Fibroblast of the aortic adventitia (primary cell): ENCODE data around the gene MAPT. TPM values are rescaled to one million over a fixed set of nuclear protein-coding genes. Genes with fewer than 3 reads are reported as not detected.

Experiments
- DNase-seq: peaks from one replicate; pipeline ENCODE4 v3.0.0-alpha.2; 2010; ENCODE audit warnings: low read depth
- H3K4me3 ChIP-seq: 2 replicates; pipeline ENCODE4 v1.5.1; 2011; ENCODE audit warnings: low read depth, mild to moderate bottlenecking, control low read depth, low read length, moderate library complexity
- total RNA-seq: library from RNA; depleted of rRNA; stranded (reverse); fragments of >200 nt; gene quantifications from 2 replicates; pipeline ENCODE4 v1.2.3, GENCODE V29; 2012; ENCODE audit warnings: low replicate concordance
- TF ChIP-seq, protein P1 (sequence below): IDR thresholded peaks from 2 replicates; pipeline ENCODE4 v1.5.1; 2011; ENCODE audit warnings: mild to moderate bottlenecking, low read length, control low read depth, inconsistent platforms; ENCODE audit not compliant: insufficient read depth

Gene MAPT
- total RNA-seq, 1 donor, result 0.54 TPM

DNA sequence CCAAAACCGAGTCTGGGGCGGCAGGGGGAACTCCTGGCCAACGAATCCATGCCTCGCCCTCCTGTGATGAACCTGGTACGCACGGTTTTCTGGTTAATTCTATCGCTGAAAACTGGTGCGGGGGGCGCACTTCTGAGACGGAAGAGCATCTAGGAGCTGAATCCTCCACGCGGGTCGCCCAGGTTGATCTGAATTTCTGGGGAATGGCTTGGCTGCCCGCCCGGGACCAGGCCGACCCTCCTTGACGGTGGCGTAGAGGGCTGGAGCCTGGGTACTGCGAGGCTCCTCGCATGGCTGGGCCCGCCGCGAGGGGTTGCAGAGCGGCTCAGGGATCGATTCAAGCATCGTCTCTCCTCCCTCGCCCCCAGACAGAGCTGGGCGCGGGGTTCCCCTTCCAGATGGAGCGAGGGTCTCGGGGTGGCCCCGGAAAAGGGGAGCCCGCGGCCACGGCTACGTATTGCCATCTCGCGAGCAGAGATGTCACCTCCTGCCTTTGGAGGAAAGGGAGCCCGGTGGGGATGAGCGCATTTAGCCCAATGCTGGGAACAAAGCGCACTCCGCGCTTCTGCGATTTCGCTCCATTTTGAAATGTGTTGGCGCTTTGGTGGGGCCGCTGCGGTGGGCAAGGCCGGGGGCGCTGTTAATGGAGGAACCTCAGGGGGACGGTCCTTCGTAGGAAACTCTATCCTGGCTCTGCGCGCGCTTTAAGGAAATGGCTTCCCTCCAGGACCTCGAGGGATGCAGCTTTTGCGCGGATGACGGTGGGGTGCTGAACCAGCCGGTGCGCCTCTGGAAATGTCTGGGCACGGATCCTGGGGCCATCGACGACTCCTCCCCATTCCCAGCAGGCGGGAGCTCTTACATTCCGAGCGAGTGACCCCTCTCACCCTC, 2.7 kb downstream of the MAPT start:
- TF ChIP-seq, protein P1, sequence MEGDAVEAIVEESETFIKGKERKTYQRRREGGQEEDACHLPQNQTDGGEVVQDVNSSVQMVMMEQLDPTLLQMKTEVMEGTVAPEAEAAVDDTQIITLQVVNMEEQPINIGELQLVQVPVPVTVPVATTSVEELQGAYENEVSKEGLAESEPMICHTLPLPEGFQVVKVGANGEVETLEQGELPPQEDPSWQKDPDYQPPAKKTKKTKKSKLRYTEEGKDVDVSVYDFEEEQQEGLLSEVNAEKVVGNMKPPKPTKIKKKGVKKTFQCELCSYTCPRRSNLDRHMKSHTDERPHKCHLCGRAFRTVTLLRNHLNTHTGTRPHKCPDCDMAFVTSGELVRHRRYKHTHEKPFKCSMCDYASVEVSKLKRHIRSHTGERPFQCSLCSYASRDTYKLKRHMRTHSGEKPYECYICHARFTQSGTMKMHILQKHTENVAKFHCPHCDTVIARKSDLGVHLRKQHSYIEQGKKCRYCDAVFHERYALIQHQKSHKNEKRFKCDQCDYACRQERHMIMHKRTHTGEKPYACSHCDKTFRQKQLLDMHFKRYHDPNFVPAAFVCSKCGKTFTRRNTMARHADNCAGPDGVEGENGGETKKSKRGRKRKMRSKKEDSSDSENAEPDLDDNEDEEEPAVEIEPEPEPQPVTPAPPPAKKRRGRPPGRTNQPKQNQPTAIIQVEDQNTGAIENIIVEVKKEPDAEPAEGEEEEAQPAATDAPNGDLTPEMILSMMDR, result no peak
- H3K4me3 ChIP-seq, result no peak overlapping the region
- no peak for DNase-seq

DNA sequence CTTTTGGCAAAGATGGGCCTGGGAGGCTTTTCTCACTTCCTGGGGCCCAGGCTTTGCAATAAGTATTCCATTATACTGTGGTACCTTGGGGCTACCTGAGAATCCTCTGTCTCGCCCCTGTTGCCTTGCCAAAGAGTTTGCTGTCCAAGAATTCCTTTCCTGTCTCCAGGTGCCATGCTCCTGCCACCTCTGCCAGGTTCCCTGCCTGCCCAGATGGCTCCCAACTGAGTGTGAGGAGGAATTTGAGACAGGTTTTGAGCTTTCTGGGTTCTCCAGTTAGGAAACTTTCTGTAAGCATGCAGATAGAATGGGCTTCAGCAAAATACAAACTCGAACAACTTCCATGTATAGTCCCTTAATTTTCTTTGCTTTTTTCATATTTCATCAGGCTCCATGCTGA, 5.8 kb downstream of the MAPT start:
- TF ChIP-seq, protein P1, result no peak
- no peak for DNase-seq
- no peak overlapping the region for H3K4me3 ChIP-seq

DNA sequence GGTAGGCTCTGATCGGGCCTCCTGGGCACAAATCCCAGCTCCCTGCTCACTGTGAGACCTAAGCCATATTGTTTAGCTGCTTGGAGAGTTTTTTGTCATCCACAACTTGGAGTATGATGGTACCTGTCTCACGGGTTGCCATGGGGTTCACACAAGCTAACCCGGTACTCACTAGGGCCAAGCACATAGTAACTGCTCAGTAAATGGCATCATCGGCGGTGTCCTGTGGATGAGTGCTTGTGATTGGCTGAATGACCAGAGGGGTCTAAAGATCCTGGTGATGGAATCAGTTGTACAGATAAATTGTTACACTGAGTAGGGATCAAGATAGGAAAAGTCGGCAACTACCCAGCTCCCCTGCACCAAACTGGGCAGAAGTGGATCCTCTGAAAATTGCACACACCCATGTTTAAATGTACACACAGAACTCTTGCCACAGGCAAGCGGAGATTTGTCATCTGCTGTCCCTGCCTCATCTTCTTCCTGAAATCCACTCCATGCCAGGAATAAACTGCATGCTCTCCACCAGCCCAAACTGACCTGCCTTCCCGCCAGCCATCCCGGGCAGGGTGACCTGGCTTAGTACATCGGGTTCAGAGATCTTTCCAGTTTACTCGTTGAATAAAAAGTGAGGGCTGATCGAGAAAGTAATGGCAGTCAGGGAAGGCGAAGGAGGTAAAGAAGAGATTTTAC, 6.5 kb downstream of the MAPT start:
- H3K4me3 ChIP-seq, result no peak overlapping the region
- TF ChIP-seq, protein P1, result no peak

DNA sequence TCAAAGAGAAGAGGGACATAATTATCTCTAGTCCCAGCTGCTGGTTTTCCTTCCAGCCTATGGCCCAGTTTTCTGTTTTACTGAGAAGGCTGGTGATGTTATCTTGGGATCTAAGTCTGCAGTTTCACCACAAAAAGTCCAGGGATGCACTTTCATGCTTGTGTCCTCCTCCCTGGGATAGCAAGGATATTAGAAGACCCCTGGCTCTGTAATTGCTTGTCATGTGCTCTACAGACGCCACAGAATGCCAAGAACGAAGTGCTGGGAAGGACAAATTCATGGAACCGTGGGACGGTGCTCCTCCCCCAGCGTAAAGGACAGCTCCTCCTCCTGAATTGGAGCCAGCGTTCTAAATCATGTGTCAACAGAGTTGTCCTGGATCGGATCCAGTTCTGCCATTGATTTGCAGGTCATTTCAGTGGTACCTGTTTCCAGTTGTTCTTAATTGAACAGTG, 8.6 kb downstream of the MAPT start:
- DNase-seq, result no peak
- TF ChIP-seq, protein P1, result no peak
- H3K4me3 ChIP-seq, result no peak overlapping the region

More for the DNA sequence above, 6.5 kb downstream of the MAPT start:
- no peak for DNase-seq

DNA sequence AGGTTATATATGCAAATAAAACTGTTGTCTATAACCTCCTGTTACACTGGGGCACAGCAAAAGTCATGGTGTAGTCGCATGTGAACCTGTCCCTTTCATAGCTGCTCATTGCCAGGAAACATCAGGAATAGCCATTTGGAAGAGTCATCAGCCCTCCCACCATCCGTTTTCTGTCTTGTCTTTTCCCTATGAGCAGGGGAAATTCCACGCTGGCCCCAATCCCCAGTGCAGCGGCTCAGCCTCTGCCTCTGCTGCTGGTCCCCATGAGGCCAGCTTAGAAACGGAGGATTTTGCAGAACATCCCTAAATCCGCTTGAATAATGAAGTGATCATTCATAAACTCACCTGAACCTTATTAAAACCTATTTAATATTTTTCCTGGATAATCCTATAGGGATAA, 10.5 kb downstream of the MAPT start:
- H3K4me3 ChIP-seq, result no peak overlapping the region
- TF ChIP-seq, protein P1, result no peak
- no peak for DNase-seq

DNA sequence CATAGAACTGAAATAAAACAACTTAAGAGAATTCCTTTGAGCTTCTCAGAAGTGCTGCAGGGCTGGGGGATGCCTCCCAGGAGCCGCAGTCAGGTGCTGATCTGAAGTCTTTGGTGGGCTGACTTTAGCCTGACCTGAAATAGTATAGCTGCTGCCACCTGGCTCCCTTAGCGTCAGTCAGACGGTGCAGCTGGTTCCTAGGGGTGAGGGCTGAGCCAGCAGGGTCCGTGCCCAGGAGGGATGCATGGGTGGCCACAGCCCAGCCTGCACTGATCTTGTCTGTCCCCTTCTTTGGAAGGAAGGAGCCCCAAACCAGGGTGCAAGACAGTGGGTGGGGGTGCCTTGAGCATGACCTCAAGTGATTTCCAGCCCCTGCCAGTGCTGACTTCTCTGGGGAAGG, 11.5 kb downstream of the MAPT start:
- TF ChIP-seq, protein P1, result no peak
- DNase-seq, result no peak
- no peak overlapping the region for H3K4me3 ChIP-seq
